HepG2 (cell line): ENCODE data around the gene CLRN2. TPM values are rescaled to one million over a fixed set of nuclear protein-coding genes. Genes with fewer than 3 reads are reported as not detected.

Experiments
- AHR ChIP-seq: IDR thresholded peaks from 2 replicates; pipeline ENCODE4 v1.6.1; 2018; ENCODE audit warnings: missing genetic modification reagents, missing compliant biosample characterization
- ATM ChIP-seq: fragments of 450-650 bp; IDR thresholded peaks from 2 replicates; pipeline ENCODE4 v1.7.1; 2017; ENCODE audit warnings: mild to moderate bottlenecking, borderline replicate concordance
- CAMTA2 ChIP-seq: sonication (generic); formaldehyde crosslinking; IDR thresholded peaks from 2 replicates; pipeline ENCODE4 v1.4.0; 2020; ENCODE audit warnings: mild to moderate bottlenecking, missing genetic modification reagents, borderline replicate concordance
- CREB1 ChIP-seq, 2 experiments: fragments of 450-650 bp in 1 of 2; IDR thresholded peaks; 2 replicates each; pipeline ENCODE4 v1.6.1; 2016 to 2017; ENCODE audit warnings: control low read depth in 1 of 2, mild to moderate bottlenecking in 1 of 2, missing compliant biosample characterization in 1 of 2, missing genetic modification characterization in 1 of 2
- CREBL2 ChIP-seq: sonication (generic); formaldehyde crosslinking; IDR thresholded peaks from 2 replicates; pipeline ENCODE4 v1.8.1; 2023; ENCODE audit warnings: missing genetic modification reagents, mild to moderate bottlenecking, borderline replicate concordance
- DDIT3 ChIP-seq: sonication (generic); formaldehyde crosslinking; IDR thresholded peaks from 2 replicates; pipeline ENCODE4 v1.4.0; 2020; ENCODE audit warnings: mild to moderate bottlenecking, missing genetic modification reagents
- ELF4 ChIP-seq: sonication (generic); formaldehyde crosslinking; IDR thresholded peaks from 2 replicates; pipeline ENCODE4 v1.5.0; 2020; ENCODE audit warnings: missing genetic modification reagents, mild to moderate bottlenecking, moderate library complexity, borderline replicate concordance
- HIC2 ChIP-seq: sonication (generic); formaldehyde crosslinking; IDR thresholded peaks from 2 replicates; pipeline ENCODE4 v1.9.0; 2022; ENCODE audit warnings: low read depth, missing genetic modification reagents
- HOXA5 ChIP-seq: sonication (generic); formaldehyde crosslinking; IDR thresholded peaks from 2 replicates; pipeline ENCODE4 v1.4.0; 2020; ENCODE audit warnings: missing genetic modification reagents
- KLF15 ChIP-seq: sonication (generic); formaldehyde crosslinking; IDR thresholded peaks from 2 replicates; pipeline ENCODE4 v1.8.1; 2023; ENCODE audit warnings: borderline replicate concordance, mild to moderate bottlenecking, inconsistent platforms, missing genetic modification reagents, mixed read lengths
- NFRKB ChIP-seq: fragments of 450-650 bp; IDR thresholded peaks from 2 replicates; pipeline ENCODE4 v1.6.1; 2017
- SIX4 ChIP-seq: sonication (generic); formaldehyde crosslinking; IDR thresholded peaks from 2 replicates; pipeline ENCODE4 v1.4.0; 2020; ENCODE audit warnings: missing genetic modification reagents
- SMARCE1 ChIP-seq: fragments of 450-650 bp; IDR thresholded peaks from 2 replicates; pipeline ENCODE4 v1.6.1; 2017; ENCODE audit warnings: borderline replicate concordance
- SNAI1 ChIP-seq: sonication (generic); formaldehyde crosslinking; IDR thresholded peaks from 2 replicates; pipeline ENCODE4 v1.5.0; 2020; ENCODE audit warnings: mild to moderate bottlenecking, missing genetic modification reagents, borderline replicate concordance
- SP1 ChIP-seq, 2 experiments: fragments of 450-650 bp in 1 of 2; sonication (generic) in 1 of 2; formaldehyde crosslinking in 1 of 2; IDR thresholded peaks; 2 replicates each; pipeline versions ENCODE4 v1.4.0 to v1.6.1; 2016 to 2020; ENCODE audit warnings: missing genetic modification reagents in 1 of 2
- TIGD3 ChIP-seq: sonication (generic); formaldehyde crosslinking; IDR thresholded peaks from 2 replicates; pipeline ENCODE4 v1.5.1; 2020; ENCODE audit warnings: mild to moderate bottlenecking, missing genetic modification reagents, borderline replicate concordance
- TP53 ChIP-seq: sonication (generic); formaldehyde crosslinking; conservative IDR thresholded peaks from 2 replicates; pipeline ENCODE4 v1.4.0; 2020; ENCODE audit warnings: missing genetic modification reagents
- ZBTB39 ChIP-seq: sonication (generic); formaldehyde crosslinking; IDR thresholded peaks from 2 replicates; pipeline ENCODE4 v1.5.0; 2020; ENCODE audit warnings: missing genetic modification reagents
- ZBTB42 ChIP-seq: sonication (generic); formaldehyde crosslinking; IDR thresholded peaks from 2 replicates; pipeline ENCODE4 v1.5.0; 2020; ENCODE audit warnings: mild to moderate bottlenecking, missing genetic modification reagents
- ZBTB46 ChIP-seq: sonication (generic); formaldehyde crosslinking; IDR thresholded peaks from 2 replicates; pipeline ENCODE4 v1.4.0; 2020; ENCODE audit warnings: mild to moderate bottlenecking, missing genetic modification reagents, borderline replicate concordance
- ZFP37 ChIP-seq: sonication (generic); formaldehyde crosslinking; IDR thresholded peaks from 2 replicates; pipeline ENCODE4 v1.4.0; 2020; ENCODE audit warnings: missing genetic modification reagents, borderline replicate concordance
- ZNF20 ChIP-seq: sonication (generic); formaldehyde crosslinking; IDR thresholded peaks from 2 replicates; pipeline ENCODE4 v1.4.0; 2020; ENCODE audit warnings: mild to moderate bottlenecking, moderate library complexity, missing genetic modification reagents
- ZNF260 ChIP-seq: sonication (generic); formaldehyde crosslinking; IDR thresholded peaks from 2 replicates; pipeline ENCODE4 v1.4.0; 2020; ENCODE audit warnings: missing genetic modification reagents, low read depth, mild to moderate bottlenecking, borderline replicate concordance
- ZNF572 ChIP-seq: sonication (generic); formaldehyde crosslinking; IDR thresholded peaks from 2 replicates; pipeline ENCODE4 v1.5.1; 2020; ENCODE audit warnings: mild to moderate bottlenecking, missing genetic modification reagents
- polyA plus RNA-seq, 8 experiments: library from polyadenylated mRNA; depleted of rRNA in 3 of 8; stranded (reverse) in 7 of 8; unstranded in 1 of 8; fragments of >200 nt; fragmentation: Illumina TruSeq in 4 of 8; extraction: Trizol in 4 of 8; gene quantifications; 2 replicates each; pipeline versions ENCODE4 v1.2.1 to v1.2.3, GENCODE V29; 2011 to 2016; ENCODE audit warnings: low read depth in 4 of 8, missing spikeins in 1 of 8, mixed read lengths in 1 of 8; ENCODE audit not compliant: insufficient read depth in 1 of 8
- total RNA-seq, 5 experiments: library from RNA; depleted of rRNA; stranded (reverse); fragments of >200 nt; fragmentation: Illumina TruSeq; extraction: Trizol; gene quantifications; 2 replicates each; pipeline ENCODE4 v1.2.3, GENCODE V29; 2016; ENCODE audit warnings: low read depth in 1 of 5

The CLRN2 gene
- total and polyA plus RNA-seq, 2 of the 13 experiments (the other 11 are each of a cell fraction or from before 2014, with no cell fraction given) = not detected

- TF ChIP-seq ZBTB46 (no peak), ATM (no peak), HOXA5 (no peak), ELF4 (CRISPR knock-in tag) (no peak), ZBTB39 (no peak), CREBL2 (CRISPR knock-in tag) (no peak), KLF15 (CRISPR knock-in tag) (no peak), HIC2 (CRISPR knock-in tag) (no peak), CREB1 (IDR thresholded peaks at IDR 0.05) (peak; percentile 79), CREB1 (CRISPR knock-in tag; IDR thresholded peaks at IDR 0.05) (peak; percentile 76), ZBTB42 (CRISPR knock-in tag) (no peak), TP53 (CRISPR knock-in tag) (no peak), SP1 (IDR thresholded peaks at IDR 0.05) (no peak), SP1 (CRISPR knock-in tag; IDR thresholded peaks at IDR 0.05) (no peak), CAMTA2 (CRISPR knock-in tag) (no peak), SNAI1 (CRISPR knock-in tag) (no peak), SIX4 (CRISPR knock-in tag) (peak; percentile 50; the same call in 1 of the 2 replicates), ZFP37 (CRISPR knock-in tag) (no peak), ZNF572 (no peak), TIGD3 (no peak), SMARCE1 (no peak), ZNF20 (CRISPR knock-in tag) (no peak), DDIT3 (CRISPR knock-in tag) (no peak), ZNF260 (no peak), NFRKB (no peak), AHR (CRISPR knock-in tag) (no peak)
Observed at GRCh38 chr4:17544205-17544604, 29.2 kb downstream of the CLRN2 start (continued).
